A204.1 (cell line): ENCODE results near the gene GPR15LG.

Experiments
- FAIRE-seq: peaks from 2 replicates; lab custom pipeline; 2012; peaks lifted over from hg19 to GRCh38; lab: Jason Lieb, UNC

GPR15LG gene

GRCh38 chr10:84217746-84218145 lies 44.1 kb downstream of the GPR15LG start:
- no peak for FAIRE-seq

GRCh38 chr10:84221916-84222315 lies 48.3 kb downstream of the GPR15LG start:
- no peak for FAIRE-seq

- no peak for FAIRE-seq
These were observed 50.9 kb downstream of the GPR15LG start for GRCh38 chr10:84224411-84225028.

GRCh38 chr10:84225427-84226173 lies 52.0 kb downstream of the GPR15LG start, which contains the start of gene LRIT2:
LRIT2 (minus strand) TSS chr10:84225544; CDS start chr10:84225520, 24 bp downstream.
- no peak for FAIRE-seq

GRCh38 chr10:84226616-84227015 lies 53.0 kb downstream of the GPR15LG start:
- no peak for FAIRE-seq

- no peak for FAIRE-seq
These were observed 54.2 kb downstream of the GPR15LG start for GRCh38 chr10:84227810-84228209.

- FAIRE-seq, result no peak
These were observed 56.8 kb downstream of the GPR15LG start for GRCh38 chr10:84230359-84230758.

- FAIRE-seq, result no peak
These were observed 58.8 kb downstream of the GPR15LG start for GRCh38 chr10:84232376-84232775.

GRCh38 chr10:84233940-84234339 lies 60.3 kb downstream of the GPR15LG start:
- no peak for FAIRE-seq

- no peak for FAIRE-seq
These were observed 60.9 kb downstream of the GPR15LG start for GRCh38 chr10:84234479-84234878.
